Natural killer cell treated with Interleukin-12 subunit alpha and Interleukin-12 subunit beta and Interleukin-15 and Interleukin-18, amount 100 ng/mL, for 72 hours (primary cell): ENCODE measurements around the gene MGST2. TPM values are rescaled to one million over a fixed set of nuclear protein-coding genes. Genes with fewer than 3 reads are reported as not detected.

Source experiments
- ATAC-seq, 2 donors: fragments of 150-1000 bp; cut with Tn5 transposase in 1 of 2; sonication (Bioruptor Pico), chemical (Tn5 transposase) in 1 of 2; 2 replicates each; pipeline ENCODE4 v1.10.0; 2021
- DNase-seq: peaks from one replicate; pipeline ENCODE4 v3.0.0; 2022; ENCODE audit warnings: low spot score
- H3K27ac Mint-ChIP-seq, 2 donors: 1 replicate in 1 of 2; 2 replicates in 1 of 2; pipeline ENCODE4 v1.8.0; 2022; ENCODE audit warnings: mixed read lengths in 2 of 2, mild to moderate bottlenecking in 1 of 2, moderate library complexity in 1 of 2
- H3K27me3 Mint-ChIP-seq, 2 donors: 1 replicate in 1 of 2; 2 replicates in 1 of 2; pipeline ENCODE4 v1.8.0; 2022; ENCODE audit warnings: mixed read lengths in 2 of 2
- H3K36me3 Mint-ChIP-seq: one replicate; pipeline ENCODE4 v1.8.0; 2022; ENCODE audit warnings: mixed read lengths
- H3K4me1 Mint-ChIP-seq, 2 donors: 1 replicate in 1 of 2; 2 replicates in 1 of 2; pipeline ENCODE4 v1.8.0; 2022; ENCODE audit warnings: low read depth in 2 of 2, mixed read lengths in 2 of 2, mild to moderate bottlenecking in 1 of 2
- H3K4me3 Mint-ChIP-seq: one replicate; pipeline ENCODE4 v1.8.0; 2022; ENCODE audit warnings: mixed read lengths
- H3K9me3 Mint-ChIP-seq: 2 replicates; pipeline ENCODE4 v1.8.0; 2022; ENCODE audit warnings: mixed read lengths
- total RNA-seq, 2 donors: library from RNA; stranded (reverse); gene quantifications; one replicate each; pipeline ENCODE4 v1.2.3, GENCODE V29; 2022

The MGST2 gene
- total RNA-seq, 2 donors from 2014 or later = 8.2 to 19.0 TPM

GRCh38 chr4:139753686-139754085 is 88.1 kb downstream of the MGST2 start:
- DNase-seq = no peak
- H3K4me1 Mint-ChIP-seq = peaks cover 0 to 5% of the 10 kb centered on the region in 2 donors
- peaks cover 4 to 15% of the 10 kb centered on the region in 2 donors for H3K27me3 Mint-ChIP-seq
- H3K36me3 Mint-ChIP-seq = no peaks in the 10 kb centered on the region
- H3K4me3 Mint-ChIP-seq = no peak overlapping the region
- H3K9me3 Mint-ChIP-seq = no peaks in the 10 kb centered on the region
- no peak overlapping the region for H3K27ac Mint-ChIP-seq
- ATAC-seq = no peak

Other genes with a start within 250 kb of the MGST2 start
- gene RAB33B, start 211.7 kb upstream of the MGST2 start, total RNA-seq = 10 to 100 TPM in 1 of 2 donors, 1 to 10 TPM in 1; 6.8 to 10.0 TPM
- gene SETD7, start 109.6 kb upstream of the MGST2 start, total RNA-seq = 10 to 100 TPM in 1 of 2 donors, 1 to 10 TPM in 1; 5.7 to 10.1 TPM